Activated CD4-positive, CD25-positive, alpha-beta regulatory T cell treated with anti-CD3 and anti-CD28 coated beads, Interleukin-2, amount 50 U/mL, for 72 hours (primary cell): ENCODE data around the gene AKAP9.
"Not testable (repeated sequence)": the region's sequence is repeated elsewhere in the genome, so short reads cannot be mapped to it uniquely, and the experiment has no call there.

Source experiments
- DNase-seq: peaks from one replicate; pipeline ENCODE4 v3.0.0; 2021

AKAP9 gene

GRCh38 chr7:91940572-91941341 is at the start of gene AKAP9:
Gene AKAP9 (plus strand): TSS chr7:91940862. CDS start chr7:91941100, 238 bp downstream.
- DNase-seq: peak; percentile 88

- no peak for DNase-seq
These were observed 48.5 kb upstream of the AKAP9 start for GRCh38 chr7:91892099-91892705.

- DNase-seq: no peak
These were observed 47.8 kb upstream of the AKAP9 start for GRCh38 chr7:91892821-91893340.

- not testable (repeated sequence) for DNase-seq
These were observed 47.0 kb upstream of the AKAP9 start for GRCh38 chr7:91893699-91894098.

- no peak for DNase-seq
These were observed 45.7 kb upstream of the AKAP9 start for GRCh38 chr7:91894781-91895480.

GRCh38 chr7:91898240-91898992 is 42.2 kb upstream of the AKAP9 start:
- DNase-seq: no peak

- DNase-seq: no peak
These were observed 41.1 kb upstream of the AKAP9 start for GRCh38 chr7:91899563-91899962.

GRCh38 chr7:91910171-91910570 is 30.5 kb upstream of the AKAP9 start:
- no peak for DNase-seq

- DNase-seq: no peak
These were observed 29.5 kb upstream of the AKAP9 start for GRCh38 chr7:91911121-91911520.

- no peak for DNase-seq
These were observed 28.2 kb upstream of the AKAP9 start for GRCh38 chr7:91912494-91912893.

- no peak for DNase-seq
These were observed 27.1 kb upstream of the AKAP9 start for GRCh38 chr7:91913612-91914011.

- no peak for DNase-seq
These were observed 25.1 kb upstream of the AKAP9 start for GRCh38 chr7:91915401-91916050.

- DNase-seq: no peak
These were observed 24.6 kb upstream of the AKAP9 start for GRCh38 chr7:91916051-91916440.

- no peak for DNase-seq
These were observed 22.3 kb upstream of the AKAP9 start for GRCh38 chr7:91918356-91918755.

- DNase-seq: no peak
These were observed 17.8 kb upstream of the AKAP9 start for GRCh38 chr7:91922857-91923256.

GRCh38 chr7:91927912-91928311 is 12.8 kb upstream of the AKAP9 start:
- DNase-seq: no peak

GRCh38 chr7:91929463-91929862 is 11.2 kb upstream of the AKAP9 start:
- DNase-seq: no peak

GRCh38 chr7:91940171-91940570 is 491 bp upstream of the AKAP9 start:
- DNase-seq: no peak

- peak; percentile 32 for DNase-seq
These were observed 788 bp downstream of the AKAP9 start for GRCh38 chr7:91941450-91941849.

- DNase-seq: no peak
These were observed 1.6 kb downstream of the AKAP9 start for GRCh38 chr7:91942312-91942711.

- DNase-seq: not testable (repeated sequence)
These were observed 4.3 kb downstream of the AKAP9 start for GRCh38 chr7:91944970-91945369.

GRCh38 chr7:91945476-91945875 is 4.8 kb downstream of the AKAP9 start:
- no peak for DNase-seq
